CD4-positive, alpha-beta T cell treated with Interleukin-15 for 1 hour (primary cell): ENCODE data around the gene NT5E.

Experiments
- DNase-seq: peaks from one replicate; pipeline ENCODE4 v3.0.0-alpha.2; 2020

The NT5E gene

GRCh38 chr6:85422996-85423395 lies 26.9 kb upstream of the NT5E start:
- DNase-seq: no peak

GRCh38 chr6:85424981-85425380 lies 24.9 kb upstream of the NT5E start:
- no peak for DNase-seq

- no peak for DNase-seq
These were observed 23.9 kb upstream of the NT5E start for GRCh38 chr6:85425997-85426396.

GRCh38 chr6:85428486-85428885 lies 21.4 kb upstream of the NT5E start:
- no peak for DNase-seq

GRCh38 chr6:85429346-85429745 lies 20.5 kb upstream of the NT5E start:
- DNase-seq: no peak

- no peak for DNase-seq
These were observed 18.6 kb upstream of the NT5E start for GRCh38 chr6:85431271-85431670.

- no peak for DNase-seq
These were observed 17.3 kb upstream of the NT5E start for GRCh38 chr6:85432554-85432953.

GRCh38 chr6:85435851-85436250 lies 14.0 kb upstream of the NT5E start:
- no peak for DNase-seq

GRCh38 chr6:85436411-85436810 lies 13.5 kb upstream of the NT5E start:
- no peak for DNase-seq

GRCh38 chr6:85436939-85437495 lies 12.9 kb upstream of the NT5E start:
- DNase-seq: no peak

- DNase-seq: no peak
These were observed 6.3 kb upstream of the NT5E start for GRCh38 chr6:85443349-85444117.

GRCh38 chr6:85449388-85449817 lies 480 bp upstream of the NT5E start:
- peak; percentile 42 for DNase-seq

- no peak for DNase-seq
These were observed 1.9 kb downstream of the NT5E start for GRCh38 chr6:85451565-85452306.

- DNase-seq: no peak
These were observed 2.6 kb downstream of the NT5E start for GRCh38 chr6:85452441-85452881.

- DNase-seq: no peak
These were observed 3.2 kb downstream of the NT5E start for GRCh38 chr6:85453052-85453451.

- DNase-seq: no peak
These were observed 3.6 kb downstream of the NT5E start for GRCh38 chr6:85453490-85453889.

- DNase-seq: no peak
These were observed 5.7 kb downstream of the NT5E start for GRCh38 chr6:85455471-85456026.

- no peak for DNase-seq
These were observed 6.9 kb downstream of the NT5E start for GRCh38 chr6:85456782-85457181.

GRCh38 chr6:85458184-85458583 lies 8.3 kb downstream of the NT5E start:
- DNase-seq: no peak

GRCh38 chr6:85458782-85459181 lies 8.9 kb downstream of the NT5E start:
- no peak for DNase-seq

- DNase-seq: no peak
These were observed 9.5 kb downstream of the NT5E start for GRCh38 chr6:85459224-85459901.

GRCh38 chr6:85460154-85460920 lies 10.5 kb downstream of the NT5E start:
- no peak for DNase-seq
